Gastroesophageal sphincter (tissue), 3 donors: Measurements from ENCODE around the gene REPS2.

Experiments used
- POLR2A ChIP-seq, 2 donors: fragments of 450-650 bp; IDR thresholded peaks; one replicate each; pipeline ENCODE4 v1.6.1; 2017; ENCODE audit warnings: antibody characterized with exemption in 2 of 2, mild to moderate bottlenecking in 2 of 2, moderate library complexity in 1 of 2
- TF ChIP-seq, protein P1 (sequence below), 4 experiments: fragments of 200-600 bp in 2 of 4; fragments of 450-650 bp in 2 of 4; sonication (generic) in 1 of 4; IDR thresholded peaks; one replicate each; pipeline ENCODE4 v1.5.1; 2017 to 2019; ENCODE audit warnings: antibody characterized with exemption in 4 of 4, mild to moderate bottlenecking in 2 of 4, moderate library complexity in 2 of 4

DNA sequence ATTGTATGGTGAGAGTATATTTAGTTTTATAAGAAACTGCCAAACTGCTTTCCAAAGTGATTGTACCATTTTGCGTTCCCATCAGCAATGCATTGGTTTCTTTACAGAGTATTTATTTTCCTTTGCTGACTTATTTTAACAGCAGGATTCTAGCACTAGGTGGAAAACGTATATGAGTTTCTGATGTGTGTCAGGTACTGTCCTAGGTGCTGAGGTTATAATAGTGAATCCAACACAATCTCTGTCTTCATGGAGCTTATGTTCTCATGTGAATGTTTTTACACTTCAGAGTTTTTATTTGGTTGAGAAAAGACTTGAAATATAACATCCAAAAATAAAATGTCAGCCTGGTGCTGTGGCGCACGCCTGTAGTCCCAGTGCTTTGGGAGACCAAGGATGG lies 4.0 kb downstream of the REPS2 start:
- no peak for TF ChIP-seq POLR2A (IDR thresholded peaks at IDR 0.05)
- TF ChIP-seq, protein P1, sequence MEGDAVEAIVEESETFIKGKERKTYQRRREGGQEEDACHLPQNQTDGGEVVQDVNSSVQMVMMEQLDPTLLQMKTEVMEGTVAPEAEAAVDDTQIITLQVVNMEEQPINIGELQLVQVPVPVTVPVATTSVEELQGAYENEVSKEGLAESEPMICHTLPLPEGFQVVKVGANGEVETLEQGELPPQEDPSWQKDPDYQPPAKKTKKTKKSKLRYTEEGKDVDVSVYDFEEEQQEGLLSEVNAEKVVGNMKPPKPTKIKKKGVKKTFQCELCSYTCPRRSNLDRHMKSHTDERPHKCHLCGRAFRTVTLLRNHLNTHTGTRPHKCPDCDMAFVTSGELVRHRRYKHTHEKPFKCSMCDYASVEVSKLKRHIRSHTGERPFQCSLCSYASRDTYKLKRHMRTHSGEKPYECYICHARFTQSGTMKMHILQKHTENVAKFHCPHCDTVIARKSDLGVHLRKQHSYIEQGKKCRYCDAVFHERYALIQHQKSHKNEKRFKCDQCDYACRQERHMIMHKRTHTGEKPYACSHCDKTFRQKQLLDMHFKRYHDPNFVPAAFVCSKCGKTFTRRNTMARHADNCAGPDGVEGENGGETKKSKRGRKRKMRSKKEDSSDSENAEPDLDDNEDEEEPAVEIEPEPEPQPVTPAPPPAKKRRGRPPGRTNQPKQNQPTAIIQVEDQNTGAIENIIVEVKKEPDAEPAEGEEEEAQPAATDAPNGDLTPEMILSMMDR (IDR thresholded peaks at IDR 0.05): no peak
